ENCODE data around the gene VWF.
A peak's percentile ranks its signal among the peaks of the same experiment; 100 is the strongest.
"Not testable (repeated sequence)": the region's sequence is repeated elsewhere in the genome, so short reads cannot be mapped to it uniquely, and the experiment has no call there.

The VWF gene

DNA sequence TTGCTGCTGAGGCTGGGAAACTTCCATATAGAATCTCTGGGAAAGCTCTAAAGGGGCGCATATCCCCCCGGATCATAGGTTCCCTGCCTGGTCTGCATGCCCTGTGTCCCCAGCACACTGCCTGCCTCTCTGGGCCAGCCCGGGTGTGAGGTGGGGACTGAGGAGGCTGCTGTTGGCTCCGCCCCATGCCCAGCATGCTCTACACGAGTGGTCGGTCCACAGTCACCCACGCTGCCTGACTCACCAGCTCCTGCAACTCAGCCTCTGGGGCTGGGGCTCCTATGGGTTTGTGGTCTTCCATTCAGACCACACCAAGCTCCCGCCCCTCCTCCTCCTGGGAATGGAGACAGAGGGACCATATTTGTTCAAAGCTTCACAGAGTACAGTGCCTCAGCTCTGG, 90.9 kb downstream of the VWF start:
- no peak for DNase-seq (ENCODE audit: low read depth)

DNA sequence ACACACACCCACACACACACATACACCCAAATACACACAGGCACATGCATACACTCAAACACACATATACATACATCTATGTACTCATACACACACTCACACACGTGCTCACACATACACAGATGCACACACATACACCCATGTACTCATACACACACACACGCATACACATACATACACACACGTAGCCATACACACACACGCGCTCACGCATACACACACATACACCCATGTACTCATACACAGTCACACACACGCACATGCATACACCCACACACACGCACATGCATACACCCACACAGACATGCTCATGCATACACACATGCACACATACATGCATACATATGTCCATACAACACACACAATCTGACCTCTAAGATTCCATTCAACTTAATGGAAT, 91.7 kb downstream of the VWF start:
- DNase-seq (ENCODE audit: low read depth) = no peak

DNA sequence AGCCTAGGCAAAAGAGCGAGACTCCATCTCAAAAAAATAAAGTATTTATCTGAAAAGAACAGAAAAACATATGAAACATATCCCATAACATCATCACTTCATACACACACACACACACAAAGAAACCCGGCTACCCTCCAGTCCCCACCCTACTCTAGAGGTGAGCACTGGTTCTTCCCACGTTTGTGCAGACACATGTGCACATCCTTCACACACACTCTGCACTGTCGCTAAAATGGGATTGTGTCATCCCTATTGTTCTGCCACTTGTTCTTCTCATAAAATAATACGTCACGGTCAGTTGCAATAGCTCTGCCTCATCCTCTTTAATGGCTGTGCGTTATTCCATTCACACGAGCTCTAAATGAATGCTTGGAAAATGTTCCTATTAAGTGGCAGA, 93.5 kb downstream of the VWF start:
- DNase-seq (ENCODE audit: low read depth) = no peak

DNA sequence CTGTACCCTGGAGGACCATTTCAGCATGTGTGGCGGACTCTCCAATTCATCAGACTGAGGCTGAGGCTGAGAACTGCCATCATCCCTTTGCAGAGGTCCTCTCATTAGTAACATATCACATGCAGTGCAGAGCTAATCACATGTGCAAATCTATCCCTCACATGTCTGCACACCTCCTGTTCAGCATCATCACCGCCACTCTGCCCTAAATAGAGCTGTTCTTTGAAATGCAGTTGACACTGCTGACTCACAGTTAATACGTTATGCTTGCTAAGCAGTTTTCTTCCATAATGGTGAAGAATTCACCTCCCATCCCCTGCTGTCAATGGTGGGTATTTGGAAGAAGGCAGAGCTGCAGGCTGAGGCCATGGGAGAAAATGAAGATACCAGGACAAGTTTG, 94.4 kb downstream of the VWF start:
- DNase-seq (ENCODE audit: low read depth) = no peak

- DNase-seq (ENCODE audit: low read depth) = no peak
These were observed 95.1 kb downstream of the VWF start for GRCh38 chr12:6029401-6029800.

- no peak for DNase-seq (ENCODE audit: low read depth)
These were observed 97.5 kb downstream of the VWF start for GRCh38 chr12:6026998-6027397.

- not testable (repeated sequence) for DNase-seq (ENCODE audit: low read depth)
These were observed 98.7 kb downstream of the VWF start for GRCh38 chr12:6025703-6026298.

GRCh38 chr12:6024066-6024465, 100.4 kb downstream of the VWF start:
- not testable (repeated sequence) for DNase-seq (ENCODE audit: low read depth)

DNA sequence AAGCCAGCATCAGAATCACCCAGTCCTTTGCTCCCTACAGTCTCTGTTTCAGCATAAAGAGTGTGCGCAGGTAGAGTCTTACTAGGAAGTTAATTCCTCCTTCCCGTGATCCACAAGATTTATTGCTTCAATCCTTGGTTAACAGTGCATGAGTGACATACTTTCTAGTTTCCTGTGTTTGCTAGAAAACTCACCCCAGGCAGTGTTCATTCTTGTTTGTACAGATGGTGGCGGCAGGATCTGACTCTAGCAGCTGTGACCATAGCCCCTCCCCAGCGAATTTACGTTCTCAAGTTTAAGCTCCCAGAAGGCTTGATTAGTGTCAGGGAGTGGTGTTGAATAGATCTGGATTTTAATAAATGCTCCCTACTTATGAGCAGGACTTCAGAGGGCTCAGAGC, 103.5 kb downstream of the VWF start:
- no peak for DNase-seq (ENCODE audit: low read depth)

GRCh38 chr12:6020511-6020910, 104.0 kb downstream of the VWF start:
- not testable (repeated sequence) for DNase-seq (ENCODE audit: low read depth)

DNA sequence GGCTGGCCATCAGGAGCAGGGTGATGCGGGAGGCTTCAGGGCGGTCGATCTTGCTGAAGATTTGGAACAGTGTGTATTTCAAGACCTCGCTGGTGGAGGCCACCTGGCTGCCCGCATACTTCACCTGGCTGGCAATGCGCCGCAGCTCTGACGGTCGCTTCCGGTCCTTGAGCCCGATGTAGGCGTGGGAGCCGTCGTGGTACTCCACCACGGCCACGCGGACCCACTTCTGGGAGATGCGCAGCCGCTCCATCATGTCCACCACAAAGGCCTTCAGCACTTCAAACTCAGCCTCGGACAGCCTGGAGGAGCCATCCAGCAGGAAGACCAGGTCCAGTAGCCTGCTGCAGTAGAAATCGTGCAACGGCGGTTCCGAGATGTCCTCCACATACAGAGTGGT, 105.2 kb downstream of the VWF start:
- not testable (repeated sequence) for DNase-seq (ENCODE audit: low read depth)

- no peak for DNase-seq (ENCODE audit: low read depth)
These were observed 106.2 kb downstream of the VWF start for GRCh38 chr12:6018265-6018664.

- no peak for DNase-seq (ENCODE audit: low read depth)
These were observed 107.7 kb downstream of the VWF start for GRCh38 chr12:6016756-6017155.

DNA sequence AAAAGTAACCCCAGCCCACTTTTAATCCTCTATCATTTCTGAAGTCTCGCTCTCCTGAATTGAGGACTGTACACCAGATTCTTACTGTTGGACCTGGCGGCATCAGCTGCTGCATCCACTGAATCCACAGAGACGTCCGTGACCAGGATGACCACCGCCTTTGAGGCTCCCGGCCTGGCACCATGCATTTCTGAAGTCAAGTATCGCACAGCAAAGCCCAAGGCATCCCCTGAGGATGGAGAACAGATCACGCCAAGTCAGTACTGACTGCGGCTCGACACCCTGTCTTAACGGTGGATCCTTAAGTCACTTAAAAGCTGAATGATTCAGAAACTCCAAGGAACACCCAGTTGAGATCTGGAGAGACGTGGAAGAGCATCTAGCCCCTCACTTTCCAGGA, 108.5 kb downstream of the VWF start:
- not testable (repeated sequence) for DNase-seq (ENCODE audit: low read depth)

GRCh38 chr12:6015271-6015670, 109.2 kb downstream of the VWF start:
- DNase-seq (ENCODE audit: low read depth) = not testable (repeated sequence)

GRCh38 chr12:6010631-6011350, 113.7 kb downstream of the VWF start:
- not testable (repeated sequence) for DNase-seq (ENCODE audit: low read depth)

GRCh38 chr12:5997260-5997659, 127.2 kb downstream of the VWF start:
- DNase-seq (ENCODE audit: low read depth) = no peak

- DNase-seq (ENCODE audit: low read depth) = no peak
These were observed 128.0 kb downstream of the VWF start for GRCh38 chr12:5996459-5996858.

- DNase-seq (ENCODE audit: low read depth) = no peak
These were observed 134.8 kb downstream of the VWF start for GRCh38 chr12:5989621-5990020.

DNA sequence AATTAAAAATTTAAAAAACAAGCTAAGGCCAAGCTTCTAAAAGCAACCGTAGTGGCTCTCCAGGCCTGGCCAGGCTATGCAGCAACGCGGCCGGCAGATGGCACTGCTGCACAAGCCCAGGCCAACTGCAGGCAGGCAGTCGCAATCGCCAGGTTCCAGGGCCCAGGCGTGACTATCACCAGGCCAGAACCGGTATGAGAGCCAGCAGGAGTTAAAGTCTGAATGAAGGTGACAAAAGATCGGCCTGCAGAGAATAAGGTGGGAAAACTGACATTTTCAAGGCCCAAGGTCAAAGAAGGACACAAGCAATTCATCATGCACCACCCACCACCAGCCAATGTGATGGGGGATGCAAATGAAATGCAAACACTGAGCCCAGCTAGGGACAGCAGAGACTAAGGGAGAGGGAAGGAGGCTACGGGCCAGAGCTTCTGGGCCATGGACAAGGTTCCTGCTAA, 135.8 kb downstream of the VWF start:
- peak; percentile 8 for DNase-seq (ENCODE audit: low read depth)

DNA sequence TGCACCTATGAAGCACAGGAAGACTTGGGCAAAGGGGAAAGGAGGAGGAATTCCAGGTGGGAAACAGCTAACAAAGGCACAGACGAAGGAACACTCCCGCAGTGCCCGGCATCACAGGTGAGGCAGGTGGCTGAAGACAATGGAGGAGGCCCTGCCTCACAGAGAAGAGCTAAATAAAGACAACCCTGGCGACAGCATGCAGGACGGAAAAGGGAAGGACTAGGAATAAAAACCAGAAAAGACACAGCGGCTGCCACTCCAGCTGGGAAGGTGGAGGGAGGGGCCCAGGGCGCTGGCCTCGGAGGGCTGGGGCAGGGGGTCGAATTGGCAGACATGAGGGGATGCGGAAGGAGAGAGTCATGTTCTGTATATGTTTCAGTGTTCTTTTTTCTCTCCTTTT, 136.4 kb downstream of the VWF start:
- DNase-seq (ENCODE audit: low read depth) = no peak

DNA sequence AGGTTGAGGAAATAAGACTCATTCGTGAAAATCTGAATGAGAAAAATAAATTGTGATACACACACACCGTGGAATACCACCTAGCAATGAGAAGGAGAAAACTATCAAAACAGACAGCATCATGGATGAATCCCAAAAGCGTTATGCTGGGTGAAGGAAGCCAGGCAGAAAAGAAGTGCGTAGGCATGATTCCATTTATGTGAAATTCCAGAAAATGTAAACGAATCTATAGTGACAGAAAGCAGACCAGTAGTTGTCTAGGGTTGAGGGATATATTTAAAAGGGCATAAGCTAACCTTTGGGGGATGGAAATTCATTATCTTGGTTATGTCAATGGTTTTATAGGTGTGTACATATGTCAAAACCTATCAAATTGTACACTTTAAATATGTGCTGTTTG, 136.9 kb downstream of the VWF start:
- no peak for DNase-seq (ENCODE audit: low read depth)

- DNase-seq (ENCODE audit: low read depth) = no peak
These were observed 139.0 kb downstream of the VWF start for GRCh38 chr12:5985471-5985870.

- DNase-seq (ENCODE audit: low read depth) = no peak
These were observed 139.6 kb downstream of the VWF start for GRCh38 chr12:5984873-5985272.

All from GM04503 (cell line).